GM21717 (cell line): Measurements from ENCODE around the gene FFAR3.
"Not testable (repeated sequence)": the region's sequence is repeated elsewhere in the genome, so short reads cannot be mapped to it uniquely, and the experiment has no call there.

ENCODE experiments used
- ATAC-seq: cut with Tn5 transposase; IDR thresholded peaks from one replicate; pipeline ENCODE4 v1.9.1; 2021; ENCODE audit warnings: mild to moderate bottlenecking, moderate library complexity; ENCODE audit not compliant: unreplicated experiment

The FFAR3 gene

DNA sequence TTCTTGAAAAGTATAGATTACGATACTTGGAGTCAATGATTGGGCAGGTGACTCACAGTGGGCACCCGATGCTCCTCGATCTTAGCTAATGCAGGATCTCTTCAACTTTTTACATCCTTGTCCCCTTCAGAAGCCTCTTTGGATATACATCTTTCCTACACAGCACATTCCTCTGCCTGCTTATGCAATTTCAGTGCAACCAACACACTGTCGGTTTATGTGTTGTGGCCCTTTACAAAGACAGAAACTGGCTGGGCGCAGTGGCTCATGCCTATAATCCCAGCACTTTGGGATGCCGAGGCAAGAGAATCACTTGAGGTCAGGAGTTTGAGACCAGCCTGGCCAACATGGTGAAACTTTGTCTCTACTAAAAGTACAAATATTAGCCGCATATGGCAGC lies 15.2 kb downstream of the FFAR3 start:
- ATAC-seq: no peak

DNA sequence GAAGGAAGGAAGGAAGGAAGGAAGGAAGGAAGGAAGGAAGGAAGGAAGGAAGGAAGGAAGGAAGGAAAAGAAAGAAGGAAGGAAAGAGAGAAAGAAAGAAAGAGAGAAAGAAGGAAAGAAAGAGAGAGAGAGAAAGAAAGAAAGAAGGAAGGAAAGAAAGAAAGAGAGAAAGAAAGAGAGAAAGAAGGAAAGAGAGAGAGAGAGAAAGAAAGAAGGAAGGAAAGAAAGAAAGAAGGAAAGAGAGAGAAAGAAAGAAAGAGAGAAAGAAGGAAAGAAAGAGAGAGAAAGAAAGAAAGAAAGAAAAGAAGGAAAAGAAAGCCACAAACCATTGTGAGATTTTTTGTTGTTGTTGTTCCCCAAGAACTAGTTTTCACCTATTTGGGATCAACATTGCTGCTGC lies 15.8 kb downstream of the FFAR3 start:
- not testable (repeated sequence) for ATAC-seq

DNA sequence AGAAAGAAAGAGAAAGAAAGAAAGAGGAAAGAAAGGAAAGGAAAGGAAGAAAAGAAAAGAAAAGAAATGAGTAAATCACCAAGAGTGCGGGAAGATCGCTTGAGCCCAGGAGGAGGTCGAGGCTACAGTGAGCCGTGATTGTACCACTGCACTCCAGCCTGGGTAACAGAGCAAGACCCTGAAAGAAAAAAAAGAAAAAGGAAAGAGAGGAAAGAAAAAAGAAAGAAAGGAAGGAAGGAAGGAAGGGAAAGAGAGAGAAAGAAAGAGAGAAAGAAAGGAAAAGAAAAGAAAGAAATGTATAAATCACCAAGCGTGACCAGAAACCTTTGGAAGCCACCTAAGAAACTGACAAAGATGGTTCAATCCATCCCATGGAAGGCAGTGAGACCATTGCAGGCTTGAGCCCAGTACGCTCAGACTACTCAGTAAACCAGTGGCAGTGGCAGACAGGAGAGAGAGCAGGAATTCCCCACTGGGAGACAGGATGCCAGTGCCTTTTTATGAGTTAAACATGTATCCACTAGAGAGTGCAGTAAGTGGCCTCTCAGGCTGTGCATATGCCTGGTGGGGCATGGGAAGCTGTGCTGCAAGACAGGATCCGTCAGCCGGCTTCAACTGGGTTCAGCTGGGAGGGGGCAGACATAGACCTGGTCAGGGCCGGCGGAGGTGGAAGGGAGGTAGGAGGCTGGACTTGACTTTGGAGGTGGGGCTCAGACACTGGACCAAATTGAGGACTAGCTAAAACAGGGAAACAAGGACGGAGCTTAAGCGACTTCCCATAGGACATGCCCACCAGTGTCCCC lies 17.4 kb downstream of the FFAR3 start:
- ATAC-seq: no peak

DNA sequence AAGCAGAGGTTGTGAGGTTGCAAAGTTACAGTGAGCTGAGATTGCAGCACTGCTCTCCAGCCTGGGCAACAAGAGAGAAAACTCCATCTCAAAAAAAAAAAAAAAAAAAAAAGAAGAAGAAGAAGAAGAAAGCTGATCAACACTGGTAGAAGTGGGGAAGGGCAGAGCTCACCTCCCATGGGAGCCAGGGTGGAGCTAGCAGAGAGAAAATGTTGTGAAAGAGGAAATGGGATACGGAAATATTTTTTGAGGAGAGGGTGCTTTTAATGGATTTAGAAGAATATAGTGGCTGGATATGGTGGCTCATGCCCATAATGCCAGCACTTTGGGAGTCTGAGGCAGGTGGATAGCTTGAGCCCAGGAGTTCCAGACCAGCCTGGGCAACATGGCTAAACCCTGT lies 19.4 kb downstream of the FFAR3 start:
- no peak for ATAC-seq

DNA sequence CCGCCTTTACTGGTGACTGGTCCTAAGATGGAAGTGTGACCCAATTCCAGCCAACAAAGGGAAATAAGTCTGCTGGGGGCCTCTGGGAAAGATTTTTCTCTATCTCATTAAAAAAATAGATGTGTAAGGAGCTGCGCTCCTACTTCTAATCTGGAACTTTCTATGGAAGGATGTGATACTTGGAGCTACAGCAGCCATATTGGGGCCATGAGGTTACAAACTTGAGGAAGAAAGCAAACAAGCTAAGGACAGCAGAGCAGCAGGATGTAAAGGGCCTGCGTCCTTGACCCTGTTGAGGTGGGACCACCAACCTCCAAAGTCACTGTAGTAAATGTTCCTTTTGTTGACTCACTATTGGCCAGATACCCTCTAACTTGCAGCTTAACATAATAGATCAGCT lies 20.1 kb downstream of the FFAR3 start:
- ATAC-seq: no peak

DNA sequence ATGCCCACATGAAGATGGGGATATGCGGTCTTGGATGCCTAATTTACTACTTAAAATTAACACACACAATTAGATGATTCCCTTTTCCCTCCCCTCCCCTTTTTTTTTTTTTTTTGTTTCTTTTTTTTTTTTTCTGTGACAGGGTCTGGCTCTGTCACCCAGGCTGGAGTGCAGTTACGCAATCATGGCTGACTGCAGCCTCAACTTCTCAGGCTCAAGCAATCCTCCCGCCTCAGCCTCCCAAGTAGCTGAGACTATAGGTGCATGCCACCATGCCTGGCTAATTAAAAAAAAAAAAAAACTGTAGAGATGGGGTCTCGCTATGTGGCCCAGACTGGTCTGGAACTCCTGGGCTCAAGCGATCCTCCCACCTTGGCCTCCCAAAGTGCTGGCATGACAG lies 21.3 kb downstream of the FFAR3 start:
- not testable (repeated sequence) for ATAC-seq

DNA sequence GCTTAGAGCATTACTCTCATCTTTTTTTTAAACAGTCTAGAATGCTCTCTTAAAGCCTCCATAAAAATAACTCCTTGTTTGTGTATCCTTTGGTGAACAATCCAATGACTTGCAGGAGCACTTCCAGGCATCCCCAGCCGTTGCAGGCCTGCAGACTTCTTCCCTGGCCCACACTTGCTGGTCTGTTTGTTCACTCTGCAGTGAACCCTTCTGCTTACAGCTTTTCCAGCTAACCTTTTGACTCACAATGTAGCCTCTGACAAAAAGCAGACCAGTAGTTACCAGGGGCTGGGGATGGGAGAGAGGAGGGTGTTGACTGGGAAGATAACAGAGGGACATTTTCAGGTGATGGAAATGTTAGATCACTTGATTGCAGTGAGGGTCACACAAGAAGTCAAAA lies 21.7 kb downstream of the FFAR3 start:
- no peak for ATAC-seq

DNA sequence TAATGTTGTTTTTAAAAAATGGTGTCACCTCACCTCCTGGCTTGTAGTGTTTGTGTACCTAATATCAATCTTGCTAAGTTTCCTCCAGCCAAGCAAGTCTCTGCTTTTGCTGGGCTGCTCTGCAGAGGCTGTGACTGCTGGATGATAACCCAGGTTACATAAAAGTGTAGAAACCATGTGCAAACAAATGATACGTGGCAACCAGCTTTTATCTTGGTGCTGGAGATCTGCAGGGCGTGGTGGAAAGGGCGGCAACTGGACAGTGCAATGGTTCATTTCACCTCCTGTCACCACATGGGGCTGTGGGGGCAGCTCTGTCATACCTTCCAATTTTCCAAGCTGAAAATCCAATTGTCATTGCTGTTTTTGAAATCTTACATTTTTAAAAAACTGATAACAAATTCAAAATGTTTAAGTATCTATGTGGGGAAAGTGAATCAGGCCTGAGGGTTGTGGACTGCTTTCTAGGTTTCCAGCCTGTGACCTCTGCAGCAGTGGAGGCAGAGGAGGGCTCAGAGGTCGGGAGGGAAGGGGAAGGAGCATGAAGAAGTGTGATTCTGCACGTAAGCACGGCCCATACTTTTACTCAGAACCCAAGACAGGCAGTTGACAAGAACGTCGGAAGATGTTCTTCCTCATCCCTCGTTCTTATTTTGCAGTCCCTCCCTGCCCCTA lies 22.3 kb downstream of the FFAR3 start:
- no peak for ATAC-seq

DNA sequence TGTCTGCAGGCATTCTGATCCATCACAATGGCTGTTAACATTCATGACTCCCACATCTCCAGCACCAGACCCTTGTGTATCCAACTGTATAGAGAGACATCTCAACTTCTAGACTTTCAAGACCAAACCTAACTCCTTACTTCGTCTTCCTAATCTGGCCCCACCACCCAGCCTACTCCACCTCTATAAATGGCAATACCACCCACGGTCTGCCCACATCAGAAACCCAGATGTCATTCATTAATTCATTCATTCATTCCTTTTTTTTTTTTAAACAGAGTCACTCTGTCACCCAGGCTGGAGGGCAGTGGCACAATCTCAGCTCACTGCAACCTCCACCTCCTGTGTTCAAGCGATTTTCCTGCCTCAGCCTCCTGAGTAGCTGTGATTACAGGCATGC lies 23.1 kb downstream of the FFAR3 start:
- no peak for ATAC-seq

DNA sequence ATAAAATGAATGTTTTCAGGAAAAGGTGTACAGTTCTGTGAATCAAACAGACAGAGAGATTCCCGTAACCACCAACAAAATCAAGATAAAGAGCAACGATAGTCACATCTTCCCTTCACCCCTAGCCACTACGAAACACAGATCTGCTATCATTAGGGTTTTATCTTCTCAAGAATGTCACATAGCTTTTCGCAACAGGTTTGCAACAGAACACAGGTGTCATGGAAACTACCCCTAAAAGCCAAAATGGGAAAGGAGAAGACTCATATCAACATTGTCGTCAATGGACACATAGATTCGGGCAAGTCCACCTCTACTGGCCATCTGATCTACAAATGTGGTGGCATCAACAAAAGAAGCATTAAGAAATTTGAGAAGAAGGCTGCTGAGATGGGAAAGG lies 23.7 kb downstream of the FFAR3 start:
- no peak for ATAC-seq

DNA sequence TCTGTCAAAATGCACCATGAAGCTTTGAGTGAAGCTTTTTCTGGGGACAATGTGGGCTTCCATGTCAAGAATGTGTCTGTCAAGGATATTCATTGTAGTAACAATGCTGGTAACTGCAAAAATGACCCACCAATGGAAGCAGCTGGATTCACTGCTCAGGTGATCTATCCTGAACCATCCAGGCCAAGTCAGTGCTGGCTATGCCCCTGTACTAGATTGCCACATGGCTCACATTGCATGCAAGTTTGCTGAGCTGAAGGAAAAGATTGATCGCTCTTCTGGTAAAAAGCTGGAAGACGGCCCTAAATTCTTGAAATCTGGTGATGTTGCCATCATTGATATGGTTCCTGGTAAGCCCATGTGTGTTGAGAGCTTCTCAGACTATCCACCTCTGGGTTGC lies 25.3 kb downstream of the FFAR3 start:
- ATAC-seq: no peak

DNA sequence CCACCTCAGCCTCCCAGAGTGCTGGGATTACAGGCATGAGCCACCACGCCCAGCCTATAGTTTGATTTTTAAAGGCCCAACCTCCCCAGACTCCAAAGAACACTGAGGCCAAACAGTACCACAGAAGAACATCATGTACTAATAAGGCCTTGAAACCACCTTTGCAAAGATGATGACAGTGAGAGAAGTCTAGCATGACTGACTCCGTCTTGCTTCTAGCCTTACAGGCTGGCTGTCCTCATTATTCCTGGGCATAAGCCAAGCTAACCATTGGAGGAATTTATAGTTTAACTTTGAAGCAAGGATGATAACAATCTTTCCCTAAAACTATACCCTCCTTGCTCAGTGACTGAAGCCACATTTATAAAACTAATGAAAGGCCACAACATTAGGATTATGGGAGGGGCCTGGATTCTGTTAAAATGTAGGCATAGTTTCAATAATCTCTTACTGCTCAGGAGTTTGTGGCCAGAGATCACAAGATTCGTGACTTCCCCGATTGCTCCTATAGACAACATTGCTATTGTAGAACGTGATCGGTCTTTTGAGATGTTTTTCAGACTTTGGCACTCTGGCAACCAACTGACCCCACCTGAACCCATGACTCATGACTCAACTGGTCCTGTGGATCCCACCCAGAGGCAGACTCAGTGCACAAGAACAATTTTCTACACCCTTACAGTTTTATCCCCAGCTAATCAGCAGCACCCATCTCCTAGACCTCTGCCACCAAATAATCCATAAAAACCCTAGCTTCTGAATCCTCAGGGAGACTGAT lies 30.2 kb downstream of the FFAR3 start:
- no peak for ATAC-seq

DNA sequence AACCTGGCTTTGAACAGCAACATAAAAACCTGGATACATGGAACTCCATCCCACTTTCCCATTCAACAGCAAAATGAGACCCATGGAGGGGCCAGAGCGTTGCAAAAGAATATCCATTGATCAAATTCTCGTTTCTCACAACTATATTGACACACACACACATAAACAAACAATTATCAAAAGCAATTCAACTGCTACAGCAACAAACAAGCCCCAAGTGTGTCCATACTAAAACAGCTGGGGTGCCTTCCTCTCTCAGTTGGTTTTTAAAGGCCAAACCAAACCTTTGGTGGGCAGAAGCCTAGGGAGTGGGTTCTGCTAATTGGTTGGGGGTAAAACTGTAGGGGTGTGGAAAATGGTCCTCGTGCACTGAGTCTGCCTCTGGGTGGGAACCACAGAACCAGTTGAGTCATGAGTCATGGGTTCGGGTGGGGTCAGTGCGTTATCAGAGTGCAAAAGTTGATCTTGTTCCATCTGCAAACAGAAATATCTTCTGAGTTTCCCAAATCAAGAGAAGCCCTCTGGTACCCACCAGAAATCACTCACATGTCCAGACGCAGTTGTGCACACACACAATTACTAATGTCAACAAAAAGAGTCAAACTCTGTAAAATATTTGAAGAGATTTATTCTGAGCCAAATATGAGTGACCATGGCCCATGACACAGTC lies 31.1 kb downstream of the FFAR3 start:
- no peak for ATAC-seq

DNA sequence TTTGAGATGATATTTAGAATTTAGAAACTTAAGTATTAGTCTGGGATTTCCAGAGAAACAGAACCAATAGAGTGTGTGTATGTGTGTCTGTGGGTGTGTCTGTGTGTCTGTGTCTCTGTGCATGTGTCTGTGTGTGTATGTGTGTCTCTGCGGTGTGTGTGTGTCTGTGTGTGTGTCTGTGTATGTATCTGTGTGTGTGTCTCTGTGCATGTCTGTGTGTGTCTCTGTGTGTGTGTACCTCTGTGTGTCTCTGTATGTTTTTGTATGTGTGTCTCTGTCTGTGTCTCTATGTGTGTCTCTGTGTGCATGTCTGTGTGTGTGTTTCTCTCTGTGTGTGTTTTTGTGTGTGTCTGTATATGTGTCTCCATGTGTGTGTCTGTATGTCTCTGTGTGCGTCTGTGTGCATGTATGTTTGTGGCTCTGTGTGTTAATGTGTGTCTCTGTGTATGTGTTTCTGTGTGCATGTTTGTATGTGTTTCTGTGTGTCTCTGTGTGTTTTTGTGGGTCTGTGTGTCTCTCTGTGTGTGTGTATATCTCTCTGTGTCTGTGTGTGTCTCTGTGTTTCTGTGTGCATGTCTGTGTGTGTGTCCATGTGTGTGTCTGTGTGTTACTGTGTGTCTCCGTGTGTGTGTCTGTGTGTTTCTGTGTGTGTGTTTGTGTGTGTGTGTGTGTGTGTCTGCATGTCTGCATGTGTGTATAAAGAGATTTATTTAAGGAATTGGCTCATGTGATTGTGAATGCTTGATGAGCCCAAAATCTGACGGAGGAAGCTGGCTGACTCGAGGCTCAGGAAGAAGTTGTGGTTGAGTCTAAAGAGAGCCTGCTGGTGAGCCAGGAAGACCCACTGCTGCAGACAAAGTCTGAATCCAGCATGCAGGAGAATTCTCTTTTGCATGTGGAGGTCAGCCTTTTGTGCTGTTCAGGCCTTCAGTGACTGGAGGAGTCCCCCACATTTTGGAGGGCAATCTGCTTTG lies 34.8 kb downstream of the FFAR3 start:
- ATAC-seq: no peak

DNA sequence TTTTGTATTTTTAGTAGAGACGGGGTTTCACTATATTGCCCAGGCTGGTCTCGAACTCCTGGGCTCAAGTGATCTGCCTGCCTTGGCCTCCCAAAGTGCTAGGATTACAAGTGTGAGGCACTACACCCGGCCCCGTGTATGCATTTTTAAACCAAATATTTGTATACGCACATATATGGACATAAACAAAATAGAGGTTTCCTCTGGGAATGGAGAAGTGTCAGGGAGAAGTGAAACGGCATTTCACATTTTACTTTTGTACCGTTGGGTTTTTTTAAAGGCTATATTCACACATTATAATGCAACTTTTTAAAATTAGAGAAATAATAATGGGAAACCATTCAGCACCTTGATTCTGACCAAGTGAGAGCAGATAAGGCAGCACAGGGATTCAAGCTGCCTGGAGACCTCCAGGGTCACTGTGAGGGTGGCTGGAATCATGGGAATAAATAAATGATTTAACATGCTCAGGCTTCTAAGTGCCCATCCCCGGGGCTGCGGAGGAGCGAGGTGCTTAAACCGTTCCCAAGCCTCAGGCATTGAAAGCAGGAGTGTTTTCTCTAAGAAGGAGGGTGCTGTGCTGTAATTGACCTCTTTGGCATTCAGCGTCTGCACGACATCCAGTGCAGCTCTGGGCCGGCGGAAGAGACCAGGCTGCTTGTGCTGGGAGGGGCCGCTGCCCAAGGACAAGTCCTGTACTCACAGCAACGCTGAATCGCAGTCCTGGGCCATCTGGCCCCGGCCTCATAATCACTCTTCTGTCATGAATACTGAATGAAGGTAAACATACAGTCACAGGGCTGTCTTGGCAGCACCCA lies 37.3 kb downstream of the FFAR3 start:
- no peak for ATAC-seq

DNA sequence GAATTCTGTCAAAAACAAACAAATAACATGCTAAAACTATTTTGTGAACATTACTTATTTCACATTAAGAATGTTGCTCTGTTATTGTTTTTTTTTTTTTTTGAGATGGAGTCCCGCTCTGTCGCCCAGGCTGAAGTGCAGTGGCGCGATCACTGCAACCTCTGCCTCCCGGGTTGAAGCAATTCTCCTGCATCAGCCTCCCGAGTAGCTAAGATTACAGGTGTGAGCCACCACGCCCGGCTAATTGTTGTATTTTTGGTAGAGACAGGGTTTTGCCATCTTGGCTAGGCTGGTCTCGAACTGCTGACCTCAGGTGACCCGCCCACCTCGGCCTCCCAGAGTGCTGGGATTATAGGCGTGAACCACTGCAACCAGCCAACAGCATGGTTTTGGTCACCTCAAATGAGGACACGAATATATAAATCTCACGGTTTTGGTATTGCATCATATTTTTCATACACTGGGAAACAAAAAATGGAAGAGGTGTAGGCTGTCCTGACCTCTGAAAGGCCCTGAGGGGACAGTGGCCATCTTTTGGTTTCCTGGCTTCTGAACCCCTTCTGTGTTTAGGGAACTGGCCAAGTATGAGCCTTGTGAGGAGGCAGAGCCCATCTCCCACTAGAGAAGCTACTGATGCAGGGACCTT lies 38.1 kb downstream of the FFAR3 start:
- no peak for ATAC-seq

DNA sequence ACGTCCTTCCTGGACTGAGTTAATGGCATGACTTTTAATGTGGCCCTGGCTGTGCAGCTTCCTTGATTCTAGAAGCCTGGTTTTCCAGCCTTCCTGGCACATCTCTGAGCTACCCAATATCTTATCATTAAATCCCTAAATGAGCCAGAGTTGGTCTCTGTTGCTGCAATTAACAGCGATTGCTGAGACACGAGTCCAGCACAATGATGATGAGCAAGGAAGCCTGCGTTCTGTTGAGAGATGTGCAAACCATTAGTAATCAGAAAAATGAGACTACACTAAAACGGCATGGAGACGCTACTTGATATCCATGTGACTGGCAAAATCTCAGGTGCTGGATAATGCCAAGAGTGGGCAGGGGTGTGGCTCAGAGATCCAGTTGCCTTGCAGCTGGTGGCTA lies 38.8 kb downstream of the FFAR3 start:
- ATAC-seq: no peak

DNA sequence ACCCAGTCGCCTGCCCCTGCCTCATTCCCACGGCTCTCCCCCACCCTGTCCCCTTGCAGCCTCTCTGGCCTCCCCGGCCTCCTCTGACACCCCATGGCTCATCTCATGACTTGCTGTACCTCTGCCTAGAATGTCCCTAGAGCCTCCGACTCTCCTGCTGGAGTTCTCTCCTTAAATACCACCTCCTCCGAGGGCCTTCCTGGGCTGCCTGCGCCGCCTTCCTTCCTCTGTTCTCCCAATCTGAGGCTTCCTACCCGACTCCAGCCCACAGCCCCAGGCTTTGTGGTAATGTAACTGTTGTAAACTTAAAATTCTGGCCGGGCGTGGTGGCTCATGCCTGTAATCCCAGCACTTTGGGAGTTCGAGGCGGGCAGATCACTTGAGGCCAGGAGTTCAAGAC lies 40.3 kb downstream of the FFAR3 start:
- no peak for ATAC-seq

DNA sequence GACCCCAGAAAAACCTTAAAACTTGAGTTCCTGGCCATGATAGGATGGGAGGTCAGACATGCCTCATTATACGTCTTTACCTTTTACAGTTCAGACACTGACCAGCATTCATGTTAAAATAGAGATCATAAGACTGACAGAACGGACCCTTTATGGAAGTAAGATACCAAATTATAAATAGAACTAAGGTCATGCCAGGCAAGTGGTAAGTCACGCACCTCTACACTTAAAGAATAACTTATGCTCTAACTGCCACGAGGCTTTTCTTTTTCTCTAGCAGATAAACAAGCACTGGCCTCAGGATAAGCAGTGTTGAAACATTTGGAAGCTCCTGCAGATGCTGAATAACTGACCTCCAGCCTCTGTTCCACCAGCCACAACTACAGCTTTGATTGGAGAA lies 41.0 kb downstream of the FFAR3 start:
- no peak for ATAC-seq
